Gastrocnemius medialis (tissue), 4 donors: Measurements from ENCODE around the gene HMCN2. TPM values are rescaled to one million over a fixed set of nuclear protein-coding genes. Genes with fewer than 3 reads are reported as not detected.

Source experiments
- ATAC-seq, 2 donors: fragments of 150-250 bp; one replicate each; pipeline ENCODE4 v1.9.1; 2016
- DNase-seq, 2 donors: peaks; one replicate each; pipeline ENCODE4 v3.0.0-alpha.2; 2019
- H3K27ac ChIP-seq, 4 donors: fragments of 200-600 bp; sonication (generic); 1 replicate in 1 of 4; 2 replicates in 3 of 4; pipeline ENCODE4 v1.5.1; 2016 to 2018; ENCODE audit warnings: mild to moderate bottlenecking in 2 of 4, moderate library complexity in 1 of 4
- H3K27me3 ChIP-seq, 3 donors: fragments of 200-600 bp; sonication (generic) in 2 of 3; 1 replicate in 1 of 3; 2 replicates in 2 of 3; pipeline versions ENCODE4 v1.5.1 to v1.6.0; 2016 to 2019; ENCODE audit warnings: mild to moderate bottlenecking in 1 of 3, moderate library complexity in 1 of 3
- H3K36me3 ChIP-seq, 2 donors: fragments of 200-600 bp; sonication (generic) in 1 of 2; one replicate each; pipeline ENCODE4 v1.5.1; 2017 to 2018
- H3K4me1 ChIP-seq, 2 donors: fragments of 200-600 bp; sonication (generic) in 1 of 2; one replicate each; pipeline ENCODE4 v1.5.1; 2016 to 2017; ENCODE audit warnings: mild to moderate bottlenecking in 2 of 2
- H3K4me3 ChIP-seq, 4 donors: fragments of 200-600 bp; sonication (generic) in 3 of 4; 1 replicate in 1 of 4; 2 replicates in 3 of 4; pipeline ENCODE4 v1.5.1; 2016 to 2019; ENCODE audit warnings: mild to moderate bottlenecking in 2 of 4
- H3K9me3 ChIP-seq, 3 donors: fragments of 200-600 bp; sonication (generic) in 2 of 3; 1 replicate in 1 of 3; 2 replicates in 2 of 3; pipeline ENCODE4 v1.5.1; 2016 to 2019
- POLR2A ChIP-seq, 2 donors: fragments of 450-650 bp; IDR thresholded peaks; one replicate each; pipeline ENCODE4 v1.6.1; 2017; ENCODE audit warnings: antibody characterized with exemption in 2 of 2, mild to moderate bottlenecking in 2 of 2, moderate library complexity in 2 of 2
- in situ Hi-C, 4 donors: fragments of 200-750 bp; cut with MboI; loops; one replicate each; pipeline versions ENCODE4 v1.15.0 to v1.8.0; 2017; ENCODE audit warnings: low sequenced_read_pairs in 4 of 4
- intact Hi-C: fragments of 100-400 bp; cut with DNase I; formaldehyde crosslinking; loops from one replicate; pipeline ENCODE4 v1.15.1; 2023; ENCODE audit warnings: low total_unique reads
- total RNA-seq, 4 donors: library from RNA; depleted of rRNA; stranded (reverse); fragments of >200 nt; gene quantifications; one replicate each; pipeline versions ENCODE4 v1.1.0 to v1.2.3, GENCODE V29; 2016
- TF ChIP-seq, protein P1 (sequence below), 5 experiments: fragments of 450-650 bp in 3 of 5; fragments of 200-600 bp in 2 of 5; sonication (generic) in 2 of 5; IDR thresholded peaks in 4 of 5; conservative IDR thresholded peaks in 1 of 5; 1 replicate in 4 of 5; 2 replicates in 1 of 5; pipeline ENCODE4 v1.5.1; 2016 to 2019; ENCODE audit warnings: antibody characterized with exemption in 5 of 5, mild to moderate bottlenecking in 3 of 5, moderate library complexity in 3 of 5

Gene HMCN2
- total RNA-seq, 4 donors from 2014 or later: 1.9 to 8.5 (median 7.7) TPM

DNA sequence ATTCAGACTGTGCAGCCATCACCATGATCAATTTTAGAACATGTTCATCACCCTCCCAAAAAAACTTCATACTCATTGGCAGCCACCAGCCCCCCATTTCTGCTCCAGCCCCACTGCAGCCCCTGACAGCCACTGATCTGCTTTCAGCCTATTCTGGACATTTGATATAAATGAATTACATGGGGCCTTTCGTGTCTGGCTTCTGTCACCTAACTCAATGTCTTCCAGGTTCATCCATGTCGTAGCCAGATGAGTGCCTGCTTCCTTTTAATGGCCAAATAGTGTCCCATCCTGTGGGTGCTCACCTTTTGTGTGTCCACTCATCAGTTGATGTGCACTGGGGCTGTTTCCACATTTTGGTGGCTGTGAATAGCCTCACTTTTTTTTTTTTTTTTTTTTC, 63.5 kb downstream of the HMCN2 start:
- ATAC-seq (no peak), DNase-seq (no peak)
- Histone ChIP-seq H3K4me3 (no peak overlapping the region), H3K9me3 (no peaks in the 10 kb centered on the region), H3K4me1 (no peaks in the 10 kb centered on the region), H3K36me3 (no peaks in the 10 kb centered on the region), H3K27ac (peak overlapping the region; percentile 56 to 73 (median 62)), H3K27me3 (peaks cover 44 to 62% (median 51%) of the 10 kb centered on the region in 3 donors)
- TF ChIP-seq POLR2A (IDR thresholded peaks at IDR 0.05): no peak
- TF ChIP-seq, protein P1, sequence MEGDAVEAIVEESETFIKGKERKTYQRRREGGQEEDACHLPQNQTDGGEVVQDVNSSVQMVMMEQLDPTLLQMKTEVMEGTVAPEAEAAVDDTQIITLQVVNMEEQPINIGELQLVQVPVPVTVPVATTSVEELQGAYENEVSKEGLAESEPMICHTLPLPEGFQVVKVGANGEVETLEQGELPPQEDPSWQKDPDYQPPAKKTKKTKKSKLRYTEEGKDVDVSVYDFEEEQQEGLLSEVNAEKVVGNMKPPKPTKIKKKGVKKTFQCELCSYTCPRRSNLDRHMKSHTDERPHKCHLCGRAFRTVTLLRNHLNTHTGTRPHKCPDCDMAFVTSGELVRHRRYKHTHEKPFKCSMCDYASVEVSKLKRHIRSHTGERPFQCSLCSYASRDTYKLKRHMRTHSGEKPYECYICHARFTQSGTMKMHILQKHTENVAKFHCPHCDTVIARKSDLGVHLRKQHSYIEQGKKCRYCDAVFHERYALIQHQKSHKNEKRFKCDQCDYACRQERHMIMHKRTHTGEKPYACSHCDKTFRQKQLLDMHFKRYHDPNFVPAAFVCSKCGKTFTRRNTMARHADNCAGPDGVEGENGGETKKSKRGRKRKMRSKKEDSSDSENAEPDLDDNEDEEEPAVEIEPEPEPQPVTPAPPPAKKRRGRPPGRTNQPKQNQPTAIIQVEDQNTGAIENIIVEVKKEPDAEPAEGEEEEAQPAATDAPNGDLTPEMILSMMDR (IDR thresholded peaks at IDR 0.05 in 4 of 5, conservative IDR thresholded peaks at IDR 0.05 in 1 of 5): no peak
- in situ Hi-C loops: no loop called here
- intact Hi-C loops: no loop called here

DNA sequence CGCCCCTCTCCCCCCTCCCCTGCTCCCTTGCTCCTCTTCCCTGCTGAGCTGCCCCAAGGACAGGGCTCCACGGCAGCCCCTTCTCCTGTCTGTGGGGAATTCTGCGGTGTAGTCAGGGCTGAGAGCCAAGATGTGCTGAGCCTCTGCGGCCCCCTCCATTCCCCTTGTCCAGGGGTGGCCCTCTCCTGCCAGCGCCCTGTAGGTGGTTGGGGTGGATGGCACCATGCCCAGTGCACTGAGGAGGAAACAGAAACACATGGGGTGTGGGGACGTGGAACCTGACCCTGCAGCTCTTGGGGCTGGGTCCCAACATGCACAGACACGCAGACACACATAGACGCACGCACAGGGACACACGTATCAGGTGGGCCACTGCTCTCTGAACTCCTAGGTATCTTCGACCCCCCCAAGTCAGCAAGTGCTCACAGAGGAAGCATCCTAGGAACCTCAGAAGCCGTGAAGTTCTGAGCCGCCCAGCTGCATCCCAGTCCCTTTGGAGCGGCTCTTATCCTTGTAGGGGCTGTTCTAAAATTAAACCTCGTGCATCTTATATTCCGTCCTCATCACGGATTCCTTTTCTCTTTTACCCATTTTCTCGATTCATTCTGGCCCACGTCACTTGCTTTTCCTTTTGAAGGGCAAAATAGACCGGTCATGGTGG, 64.8 kb downstream of the HMCN2 start:
- H3K4me3 ChIP-seq: no peak overlapping the region
- peak overlapping the region; percentile 43 to 73 (median 56) for H3K27ac ChIP-seq
- no peaks in the 10 kb centered on the region for H3K36me3 ChIP-seq
- peaks cover 38 to 57% (median 49%) of the 10 kb centered on the region in 3 donors for H3K27me3 ChIP-seq
- in situ Hi-C loops: no loop called here
- H3K4me1 ChIP-seq: no peaks in the 10 kb centered on the region
- no peak for TF ChIP-seq POLR2A (IDR thresholded peaks at IDR 0.05)
- TF ChIP-seq, protein P1 (IDR thresholded peaks at IDR 0.05 in 4 of 5, conservative IDR thresholded peaks at IDR 0.05 in 1 of 5): no peak
- no peaks in the 10 kb centered on the region for H3K9me3 ChIP-seq
- no peak for DNase-seq
- intact Hi-C loops: loop anchor here (5.0 kb wide), 1 partner anchor 68 kb away; no protein-coding TSS in a partner anchor
- ATAC-seq: no peak

DNA sequence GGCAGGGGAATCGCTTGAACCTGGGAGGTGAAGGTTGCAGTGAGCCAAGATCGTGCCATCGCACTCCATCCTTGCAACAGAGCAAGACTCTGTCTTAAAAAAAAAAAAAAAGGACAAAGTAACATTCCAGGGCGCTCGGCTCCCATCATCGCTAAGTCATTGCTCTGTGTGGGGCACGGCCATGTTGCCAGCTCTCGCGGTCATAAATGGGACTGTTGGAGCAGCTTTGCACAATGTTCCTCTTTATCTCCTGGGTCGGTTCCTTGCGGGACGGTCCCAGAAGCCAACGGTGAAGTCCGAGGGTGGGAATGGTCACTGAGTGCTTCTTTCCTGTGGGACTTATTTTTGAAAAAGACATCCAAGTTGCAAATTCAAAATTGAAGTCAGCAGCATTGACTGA, 65.5 kb downstream of the HMCN2 start:
- H3K36me3 ChIP-seq: no peaks in the 10 kb centered on the region
- ATAC-seq: no peak
- H3K27me3 ChIP-seq: peaks cover 38 to 55% (median 50%) of the 10 kb centered on the region in 3 donors
- H3K4me3 ChIP-seq: no peak overlapping the region
- in situ Hi-C loops (no loop called here), intact Hi-C loops (loop anchor here (5.0 kb wide), 1 partner anchor 69 kb away; no protein-coding TSS in a partner anchor)
- H3K27ac ChIP-seq: peak overlapping the region; percentile 47 to 66 (median 55)
- TF ChIP-seq POLR2A (IDR thresholded peaks at IDR 0.05): no peak
- TF ChIP-seq, protein P1 (IDR thresholded peaks at IDR 0.05 in 4 of 5, conservative IDR thresholded peaks at IDR 0.05 in 1 of 5): no peak
- peak in 1 of 2 donors; percentile 35 for DNase-seq
- no peaks in the 10 kb centered on the region for H3K9me3 ChIP-seq
- no peaks in the 10 kb centered on the region for H3K4me1 ChIP-seq

DNA sequence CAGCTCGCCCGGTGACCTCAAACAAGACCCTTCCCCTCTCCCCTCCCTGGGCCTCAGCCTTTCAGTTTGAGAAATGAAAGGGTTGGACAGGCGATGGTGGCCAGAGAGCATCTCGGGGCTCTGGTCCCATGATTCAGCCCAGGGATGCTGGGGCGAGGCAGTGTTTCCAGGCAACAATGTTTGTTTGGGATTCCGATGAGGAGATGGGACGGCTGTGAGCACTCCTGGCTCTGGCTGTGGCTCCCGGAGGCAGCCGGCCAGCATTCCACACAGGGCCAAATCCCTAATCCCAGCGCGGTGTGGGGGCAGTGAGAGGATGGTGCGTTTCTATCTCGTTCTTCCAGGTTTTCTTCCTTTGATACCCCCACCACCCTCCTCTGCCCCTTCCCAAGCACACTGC, 66.0 kb downstream of the HMCN2 start:
- Histone ChIP-seq H3K4me1 (no peaks in the 10 kb centered on the region), H3K4me3 (no peak overlapping the region), H3K27me3 (peaks cover 38 to 53% (median 49%) of the 10 kb centered on the region in 3 donors), H3K9me3 (no peaks in the 10 kb centered on the region), H3K27ac (peak overlapping the region; percentile 47 to 66 (median 55)), H3K36me3 (no peaks in the 10 kb centered on the region)
- intact Hi-C loops: loop anchor here (5.0 kb wide), 1 partner anchor 69 kb away; no protein-coding TSS in a partner anchor
- ATAC-seq: peak; percentile 25 to 42
- in situ Hi-C loops: no loop called here
- no peak for TF ChIP-seq POLR2A (IDR thresholded peaks at IDR 0.05)
- TF ChIP-seq, protein P1 (IDR thresholded peaks at IDR 0.05 in 4 of 5, conservative IDR thresholded peaks at IDR 0.05 in 1 of 5): no peak
- peak; percentile 42 to 74 for DNase-seq
